Measurements from ENCODE around the gene PAX7. TPM values are rescaled to one million over a fixed set of nuclear protein-coding genes. Genes with fewer than 3 reads are reported as not detected.

PAX7 gene
- total RNA-seq, 3 donors from 2014 or later (not counting 1 experiment from before 2014, with no cell fraction given) = not detected

DNA sequence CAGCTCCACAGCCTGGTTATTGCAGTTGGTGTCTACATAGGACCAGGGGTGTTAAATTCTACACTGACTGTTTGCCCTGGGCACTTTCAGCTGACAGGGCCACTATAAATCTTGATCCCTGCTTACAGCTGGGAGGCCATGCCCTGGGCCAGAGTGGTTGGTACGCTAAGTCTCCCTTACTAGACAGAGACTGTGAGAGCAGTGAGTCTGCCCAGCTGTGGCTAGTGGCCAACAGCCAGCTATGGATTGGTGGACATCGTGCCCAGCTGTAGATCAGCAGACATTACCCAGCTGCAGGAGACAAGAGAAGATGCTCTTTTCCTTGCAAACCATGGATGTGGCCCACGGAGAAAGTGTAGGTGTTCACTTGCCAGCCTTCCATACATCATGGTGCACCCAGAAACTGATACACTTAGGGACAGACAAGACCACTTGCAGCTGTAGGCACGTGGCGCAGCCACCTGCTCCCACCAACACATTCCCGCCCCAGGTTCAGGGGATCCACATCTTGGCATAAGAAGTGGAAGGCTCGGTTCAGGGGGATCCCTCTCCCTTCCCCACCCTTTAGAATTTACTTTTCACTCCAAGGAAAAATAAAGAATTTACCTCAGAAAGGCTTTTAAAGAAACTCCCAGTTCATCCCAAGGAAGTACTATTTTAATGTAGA, 16.4 kb upstream of the PAX7 start:
- H3K27ac ChIP-seq (ENCODE audit: low read length) = no peak overlapping the region
- no peaks in the 10 kb centered on the region for H3K4me1 Mint-ChIP-seq
- no peaks in the 10 kb centered on the region for H3K36me3 Mint-ChIP-seq
- H3K36me3 ChIP-seq (ENCODE audit: control insufficient read depth, insufficient read depth, low read length) = no peaks in the 10 kb centered on the region
- no peak for DNase-seq
- intact Hi-C loops (cut with micrococcal nuclease) = no loop called here
- 75% methylated on average over 7 of the region's 7 CpGs for WGBS (ENCODE audit: insufficient coverage)
- TF ChIP-seq, protein P1, sequence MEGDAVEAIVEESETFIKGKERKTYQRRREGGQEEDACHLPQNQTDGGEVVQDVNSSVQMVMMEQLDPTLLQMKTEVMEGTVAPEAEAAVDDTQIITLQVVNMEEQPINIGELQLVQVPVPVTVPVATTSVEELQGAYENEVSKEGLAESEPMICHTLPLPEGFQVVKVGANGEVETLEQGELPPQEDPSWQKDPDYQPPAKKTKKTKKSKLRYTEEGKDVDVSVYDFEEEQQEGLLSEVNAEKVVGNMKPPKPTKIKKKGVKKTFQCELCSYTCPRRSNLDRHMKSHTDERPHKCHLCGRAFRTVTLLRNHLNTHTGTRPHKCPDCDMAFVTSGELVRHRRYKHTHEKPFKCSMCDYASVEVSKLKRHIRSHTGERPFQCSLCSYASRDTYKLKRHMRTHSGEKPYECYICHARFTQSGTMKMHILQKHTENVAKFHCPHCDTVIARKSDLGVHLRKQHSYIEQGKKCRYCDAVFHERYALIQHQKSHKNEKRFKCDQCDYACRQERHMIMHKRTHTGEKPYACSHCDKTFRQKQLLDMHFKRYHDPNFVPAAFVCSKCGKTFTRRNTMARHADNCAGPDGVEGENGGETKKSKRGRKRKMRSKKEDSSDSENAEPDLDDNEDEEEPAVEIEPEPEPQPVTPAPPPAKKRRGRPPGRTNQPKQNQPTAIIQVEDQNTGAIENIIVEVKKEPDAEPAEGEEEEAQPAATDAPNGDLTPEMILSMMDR (IDR thresholded peaks at IDR 0.05) = no peak
- no peak for ATAC-seq
- no peaks in the 10 kb centered on the region for H3K27me3 ChIP-seq (ENCODE audit: control insufficient read depth, insufficient read depth, low read length)
- H3K27ac Mint-ChIP-seq = no peak overlapping the region
- H3K4me1 ChIP-seq (ENCODE audit: control insufficient read depth, insufficient read depth, low read length) = no peaks in the 10 kb centered on the region
- no peaks in the 10 kb centered on the region for H3K9me3 ChIP-seq (ENCODE audit: control insufficient read depth, insufficient read depth, low read length)
- H3K4me3 ChIP-seq (ENCODE audit: low read length) = no peak overlapping the region
- H3K27me3 Mint-ChIP-seq (ENCODE audit: low read depth in 2 of 2) = peaks cover 13 to 33% of the 10 kb centered on the region in 2 donors
- no peaks in the 10 kb centered on the region for H3K9me3 Mint-ChIP-seq
- H3K4me3 Mint-ChIP-seq = no peak overlapping the region

DNA sequence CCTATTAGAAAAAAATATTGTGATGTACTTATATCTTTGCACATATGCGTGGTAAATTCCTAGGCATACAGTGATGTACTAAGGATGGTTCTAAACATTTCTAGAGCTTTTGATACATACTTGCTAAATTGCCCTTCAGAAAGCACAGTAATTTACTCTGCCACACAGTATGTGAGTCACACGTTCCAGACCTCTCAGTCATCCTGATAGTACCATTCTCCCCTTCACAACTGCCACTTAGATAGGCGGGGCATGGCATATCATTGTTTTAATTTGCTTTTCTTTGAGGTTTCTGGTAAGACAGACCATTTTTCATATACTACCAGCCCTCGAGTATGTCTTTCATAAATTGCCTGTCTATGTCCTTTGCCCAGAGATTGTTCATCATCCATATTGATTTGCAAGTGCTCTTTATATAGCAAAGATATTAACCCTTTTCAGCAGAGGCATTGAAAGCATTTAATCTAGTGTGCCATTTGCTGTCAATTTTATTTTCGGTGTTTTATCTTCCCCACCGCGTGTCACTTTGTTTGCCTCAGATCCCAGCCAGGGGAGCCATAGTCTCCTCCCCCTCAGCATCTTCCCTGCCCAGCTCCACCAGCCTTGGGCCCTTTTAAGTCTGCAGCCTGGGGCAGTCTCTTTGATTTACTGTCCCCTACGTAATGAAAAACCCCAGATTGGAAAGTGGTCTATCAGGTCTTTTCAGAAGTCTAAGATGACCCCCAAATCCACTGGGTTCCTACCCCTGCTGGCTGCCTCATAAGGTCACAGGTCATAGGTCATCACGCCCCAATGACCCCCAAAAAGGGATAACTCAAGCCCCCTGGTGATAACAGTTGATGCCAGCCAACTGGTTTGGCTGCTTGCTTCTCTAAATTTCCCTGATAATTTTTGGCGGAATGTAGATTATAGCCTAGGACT, 11.8 kb upstream of the PAX7 start:
- no peaks in the 10 kb centered on the region for H3K27me3 ChIP-seq (ENCODE audit: control insufficient read depth, insufficient read depth, low read length)
- no peaks in the 10 kb centered on the region for H3K4me1 ChIP-seq (ENCODE audit: control insufficient read depth, insufficient read depth, low read length)
- 66% methylated on average over 9 of the region's 10 CpGs for WGBS (ENCODE audit: insufficient coverage)
- H3K27ac ChIP-seq (ENCODE audit: low read length) = no peak overlapping the region
- no peak overlapping the region for H3K4me3 Mint-ChIP-seq
- no peaks in the 10 kb centered on the region for H3K36me3 Mint-ChIP-seq
- intact Hi-C loops (cut with micrococcal nuclease) = no loop called here
- H3K9me3 ChIP-seq (ENCODE audit: control insufficient read depth, insufficient read depth, low read length) = no peaks in the 10 kb centered on the region
- H3K27ac Mint-ChIP-seq = no peak overlapping the region
- H3K4me1 Mint-ChIP-seq = no peaks in the 10 kb centered on the region
- no peak overlapping the region for H3K4me3 ChIP-seq (ENCODE audit: low read length)
- H3K27me3 Mint-ChIP-seq (ENCODE audit: low read depth in 2 of 2) = peaks cover 28 to 37% of the 10 kb centered on the region in 2 donors
- no peak for DNase-seq
- no peak for ATAC-seq
- no peaks in the 10 kb centered on the region for H3K9me3 Mint-ChIP-seq
- no peaks in the 10 kb centered on the region for H3K36me3 ChIP-seq (ENCODE audit: control insufficient read depth, insufficient read depth, low read length)
- TF ChIP-seq, protein P1 (IDR thresholded peaks at IDR 0.05) = no peak

DNA sequence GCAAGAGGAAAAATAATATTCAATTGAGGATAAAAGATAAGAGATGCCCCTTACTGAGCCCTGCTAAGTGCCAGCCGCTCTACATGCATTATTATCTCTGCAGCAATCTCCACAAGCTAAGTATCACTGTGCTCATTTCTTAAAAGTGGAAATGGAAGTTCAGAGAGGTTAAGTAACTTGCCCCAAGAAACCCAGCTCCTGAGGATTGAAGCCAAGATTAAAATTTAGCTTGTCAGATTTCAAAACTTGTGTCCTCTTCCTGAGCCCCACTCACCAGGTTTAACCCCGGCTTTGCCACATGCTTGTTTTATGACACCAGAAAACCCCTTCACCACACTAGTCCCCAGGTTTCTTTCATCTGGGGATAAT, 11.2 kb upstream of the PAX7 start:
- Mint-ChIP-seq H3K9me3 (no peaks in the 10 kb centered on the region), H3K36me3 (no peaks in the 10 kb centered on the region), H3K27ac (no peak overlapping the region), H3K4me3 (no peak overlapping the region), H3K27me3 (ENCODE audit: low read depth in 2 of 2) (peaks cover 32 to 43% of the 10 kb centered on the region in 2 donors), H3K4me1 (no peaks in the 10 kb centered on the region)
- H3K36me3 ChIP-seq (ENCODE audit: control insufficient read depth, insufficient read depth, low read length) = no peaks in the 10 kb centered on the region
- H3K27ac ChIP-seq (ENCODE audit: low read length) = no peak overlapping the region
- H3K4me1 ChIP-seq (ENCODE audit: control insufficient read depth, insufficient read depth, low read length) = no peaks in the 10 kb centered on the region
- no peak for ATAC-seq
- DNase-seq = no peak
- intact Hi-C loops (cut with micrococcal nuclease) = no loop called here
- H3K27me3 ChIP-seq (ENCODE audit: control insufficient read depth, insufficient read depth, low read length) = no peaks in the 10 kb centered on the region
- no peak overlapping the region for H3K4me3 ChIP-seq (ENCODE audit: low read length)
- TF ChIP-seq, protein P1 (IDR thresholded peaks at IDR 0.05) = no peak
- 83% methylated on average over 1 of the region's 2 CpGs for WGBS (ENCODE audit: insufficient coverage)
- H3K9me3 ChIP-seq (ENCODE audit: control insufficient read depth, insufficient read depth, low read length) = no peaks in the 10 kb centered on the region
